Activated CD4-positive, alpha-beta T cell treated with anti-CD3 and anti-CD28 coated beads, Interleukin-2, Interleukin-4, amounts not matched to agents 100 ng/mL and 50 ng/mL, durations not matched to agents 16 hours and 8 hours (primary cell): ENCODE results near the gene PTMS.
A peak's percentile ranks its signal among the peaks of the same experiment; 100 is the strongest.

Experiments used
- DNase-seq: peaks from one replicate; pipeline ENCODE4 v3.0.0-alpha.2; 2020; ENCODE audit warnings: low spot score

Gene PTMS

GRCh38 chr12:6788972-6789924, 23.1 kb downstream of the PTMS start, which contains the start of gene CD4:
Gene CD4 (plus strand): TSS chr12:6789528. CDS start chr12:6800139, 10,611 bp downstream.
- peak; percentile 93 for DNase-seq

DNA sequence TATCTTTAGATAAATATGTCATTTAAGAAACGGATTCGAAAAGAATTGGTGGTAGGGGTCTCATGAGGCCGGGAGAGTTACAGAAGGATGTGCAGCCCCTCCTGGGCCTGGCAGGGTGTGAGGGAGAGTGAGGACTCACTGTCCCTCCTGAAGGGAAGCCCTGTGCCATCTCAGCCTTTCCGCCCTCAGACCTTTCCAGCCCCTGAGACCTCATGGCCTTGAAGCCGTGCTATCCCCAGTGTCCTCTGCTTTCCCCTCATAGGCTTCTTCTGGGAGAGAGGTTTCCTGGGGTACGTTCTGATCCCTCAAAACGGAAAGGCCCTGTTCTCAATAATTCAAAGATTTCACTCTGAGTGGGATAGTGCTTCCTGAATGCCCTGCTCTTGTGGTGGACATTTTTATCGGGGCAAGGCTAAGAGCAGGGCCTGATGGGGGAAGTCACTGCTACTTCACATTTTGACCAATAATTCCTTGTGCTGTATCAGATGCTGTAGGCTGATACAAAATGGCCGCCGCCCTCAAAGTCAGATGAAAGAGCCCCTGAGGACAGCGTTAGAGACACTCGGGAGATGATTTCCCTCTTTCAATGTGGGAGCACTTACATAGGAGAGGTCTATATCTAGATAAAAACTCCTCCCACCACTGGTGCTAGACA, 24.5 kb downstream of the PTMS start:
- peak; percentile 67 for DNase-seq

GRCh38 chr12:6791931-6792520, 25.9 kb downstream of the PTMS start:
- no peak for DNase-seq

GRCh38 chr12:6792522-6793201, 26.5 kb downstream of the PTMS start:
- DNase-seq: peak; percentile 52

GRCh38 chr12:6795088-6795487, 28.9 kb downstream of the PTMS start:
- DNase-seq: no peak

DNA sequence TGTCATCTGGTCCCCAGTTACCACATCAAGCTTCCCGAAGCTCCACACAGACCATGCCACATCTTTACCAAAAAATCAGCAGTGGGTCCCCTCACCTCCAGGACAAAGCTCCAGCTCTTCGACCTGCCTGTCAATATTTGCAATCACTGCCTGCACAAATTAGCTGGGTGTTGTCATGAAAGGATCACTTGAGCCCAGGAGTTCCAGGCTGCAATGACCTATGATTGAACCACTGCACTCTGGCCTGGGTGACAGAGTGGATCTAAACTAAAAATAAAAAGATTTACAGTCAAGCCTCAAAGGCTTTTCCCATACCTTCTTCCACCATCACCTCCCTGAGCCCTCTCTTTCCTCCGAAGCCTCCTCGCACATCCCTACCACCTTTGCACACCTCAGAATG, 30.4 kb downstream of the PTMS start:
- no peak for DNase-seq

GRCh38 chr12:6799147-6799546, 33.0 kb downstream of the PTMS start:
- no peak for DNase-seq

DNA sequence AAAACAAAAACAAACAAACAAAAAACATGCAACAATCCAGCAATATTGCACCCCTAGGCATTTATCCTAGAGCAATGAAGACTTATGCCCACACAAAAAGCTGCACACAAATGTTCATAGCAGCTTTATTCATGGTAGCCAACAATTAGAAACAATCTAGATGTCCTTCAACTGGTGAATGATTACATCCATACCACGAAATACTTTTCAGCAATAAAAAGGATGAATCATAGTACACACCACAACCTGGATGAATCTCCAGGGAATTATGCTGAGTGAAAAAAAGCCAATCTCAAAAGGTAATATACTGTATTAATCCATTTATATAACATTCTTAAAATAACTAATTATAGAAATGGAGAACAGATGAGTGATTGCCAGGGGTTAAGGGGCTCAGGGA, 41.0 kb downstream of the PTMS start:
- DNase-seq: no peak

DNA sequence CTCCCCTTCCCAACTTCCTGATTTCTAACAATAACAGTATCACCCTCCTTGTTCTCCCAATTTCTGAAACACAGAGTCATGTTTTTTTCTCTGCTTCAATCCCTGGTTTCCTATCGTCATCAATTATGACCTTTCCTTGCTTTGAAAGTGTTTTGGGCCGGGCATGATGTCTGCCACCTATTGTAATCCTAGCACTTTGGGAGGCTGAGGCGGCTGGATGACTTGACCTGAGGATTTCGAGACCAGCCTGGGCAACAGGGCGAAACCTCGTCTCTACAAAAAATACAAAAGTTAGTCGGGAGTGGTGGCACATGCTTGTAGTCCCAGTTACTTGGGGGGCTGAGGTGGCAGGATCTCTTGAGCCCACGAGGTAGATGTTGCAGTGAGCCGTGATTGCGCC, 42.9 kb downstream of the PTMS start:
- no peak for DNase-seq

DNA sequence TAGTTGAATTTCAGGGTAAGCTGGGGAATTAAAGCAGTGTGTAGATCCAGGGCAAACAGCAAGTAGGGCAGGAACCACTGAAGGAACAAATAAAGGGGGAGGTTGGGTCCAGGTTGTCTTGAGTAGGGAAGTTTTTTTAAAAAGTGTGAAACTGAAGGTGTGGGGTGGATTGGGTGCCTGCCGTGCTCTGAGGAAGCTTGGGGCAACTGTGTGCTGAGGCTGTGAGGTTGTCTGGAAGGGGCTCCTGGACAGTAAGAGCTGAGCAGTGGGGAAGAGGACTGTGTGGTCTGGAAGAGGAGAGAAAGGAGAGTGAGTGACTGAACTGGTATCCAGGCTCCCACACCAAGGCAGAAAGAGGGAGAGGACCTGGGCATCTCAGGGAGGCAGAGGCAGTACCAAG, 44.6 kb downstream of the PTMS start:
- DNase-seq: no peak

DNA sequence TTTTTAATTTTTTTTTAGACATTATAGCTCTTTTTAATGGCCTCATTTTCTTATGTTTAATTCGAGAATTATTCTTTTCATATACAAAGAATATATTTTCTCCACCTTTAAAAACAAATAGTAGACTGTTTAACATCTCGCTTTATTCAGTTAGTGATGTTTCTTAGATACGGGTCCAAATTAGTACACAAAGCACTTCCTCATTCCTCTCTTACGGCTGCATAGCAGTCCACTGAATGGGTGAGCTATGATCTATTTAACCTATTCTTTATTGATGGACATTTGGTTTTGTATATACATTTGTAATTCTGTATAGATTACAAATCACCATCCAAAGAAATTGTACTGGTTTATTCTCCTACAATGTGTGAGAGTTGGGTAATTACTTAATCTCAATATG, 47.2 kb downstream of the PTMS start:
- DNase-seq: no peak

GRCh38 chr12:6816598-6816997, 50.4 kb downstream of the PTMS start:
- no peak for DNase-seq

DNA sequence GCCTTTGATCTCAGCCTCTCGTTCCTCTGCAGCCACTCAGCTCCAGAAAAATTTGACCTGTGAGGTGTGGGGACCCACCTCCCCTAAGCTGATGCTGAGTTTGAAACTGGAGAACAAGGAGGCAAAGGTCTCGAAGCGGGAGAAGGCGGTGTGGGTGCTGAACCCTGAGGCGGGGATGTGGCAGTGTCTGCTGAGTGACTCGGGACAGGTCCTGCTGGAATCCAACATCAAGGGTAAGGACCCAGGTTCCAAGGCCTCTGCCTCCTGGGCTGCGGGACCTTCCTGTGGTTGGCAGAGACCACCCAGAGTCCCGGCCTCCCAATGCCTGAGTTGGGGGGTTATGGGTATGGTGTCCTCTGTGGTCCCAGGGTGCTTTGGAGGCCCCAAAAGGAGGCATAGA, 50.9 kb downstream of the PTMS start:
- DNase-seq: no peak

DNA sequence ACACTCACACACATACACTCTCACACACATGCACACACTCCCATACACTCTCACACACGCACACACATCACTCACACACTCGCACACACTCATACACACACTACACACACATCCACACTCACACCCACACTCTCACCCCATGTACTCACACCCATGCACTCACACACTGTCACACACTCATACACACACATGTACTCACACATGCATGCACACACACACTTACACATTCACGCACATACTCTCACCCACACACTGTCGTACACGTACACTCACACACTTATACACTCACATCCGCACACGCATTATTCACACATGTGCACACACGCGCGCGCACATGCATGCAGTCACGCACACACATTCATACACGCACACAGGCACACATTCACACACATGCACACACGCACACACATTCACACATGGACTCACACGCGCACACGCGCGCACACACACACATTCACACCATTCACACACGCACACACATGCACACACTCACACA, 51.5 kb downstream of the PTMS start:
- no peak for DNase-seq

- DNase-seq: no peak
These were observed 52.1 kb downstream of the PTMS start for GRCh38 chr12:6818222-6818621.

DNA sequence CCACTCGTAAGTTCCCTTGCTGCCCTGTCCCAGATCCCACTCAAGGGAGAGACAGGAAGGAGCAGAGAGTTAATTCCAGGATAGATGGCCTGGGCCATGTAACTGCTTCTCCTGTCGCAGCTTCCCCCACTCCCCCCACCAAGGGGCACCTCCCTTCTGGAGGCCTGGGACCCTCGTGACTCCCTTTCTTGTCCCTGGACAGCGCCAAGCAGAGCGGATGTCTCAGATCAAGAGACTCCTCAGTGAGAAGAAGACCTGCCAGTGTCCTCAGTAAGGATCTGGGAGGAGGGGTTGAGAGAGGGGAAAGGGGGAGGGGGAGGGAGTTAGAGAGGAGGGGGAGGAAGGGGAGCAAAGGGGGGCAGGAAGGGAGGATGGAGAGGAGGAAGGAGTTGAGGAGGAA, 52.5 kb downstream of the PTMS start:
- no peak for DNase-seq

DNA sequence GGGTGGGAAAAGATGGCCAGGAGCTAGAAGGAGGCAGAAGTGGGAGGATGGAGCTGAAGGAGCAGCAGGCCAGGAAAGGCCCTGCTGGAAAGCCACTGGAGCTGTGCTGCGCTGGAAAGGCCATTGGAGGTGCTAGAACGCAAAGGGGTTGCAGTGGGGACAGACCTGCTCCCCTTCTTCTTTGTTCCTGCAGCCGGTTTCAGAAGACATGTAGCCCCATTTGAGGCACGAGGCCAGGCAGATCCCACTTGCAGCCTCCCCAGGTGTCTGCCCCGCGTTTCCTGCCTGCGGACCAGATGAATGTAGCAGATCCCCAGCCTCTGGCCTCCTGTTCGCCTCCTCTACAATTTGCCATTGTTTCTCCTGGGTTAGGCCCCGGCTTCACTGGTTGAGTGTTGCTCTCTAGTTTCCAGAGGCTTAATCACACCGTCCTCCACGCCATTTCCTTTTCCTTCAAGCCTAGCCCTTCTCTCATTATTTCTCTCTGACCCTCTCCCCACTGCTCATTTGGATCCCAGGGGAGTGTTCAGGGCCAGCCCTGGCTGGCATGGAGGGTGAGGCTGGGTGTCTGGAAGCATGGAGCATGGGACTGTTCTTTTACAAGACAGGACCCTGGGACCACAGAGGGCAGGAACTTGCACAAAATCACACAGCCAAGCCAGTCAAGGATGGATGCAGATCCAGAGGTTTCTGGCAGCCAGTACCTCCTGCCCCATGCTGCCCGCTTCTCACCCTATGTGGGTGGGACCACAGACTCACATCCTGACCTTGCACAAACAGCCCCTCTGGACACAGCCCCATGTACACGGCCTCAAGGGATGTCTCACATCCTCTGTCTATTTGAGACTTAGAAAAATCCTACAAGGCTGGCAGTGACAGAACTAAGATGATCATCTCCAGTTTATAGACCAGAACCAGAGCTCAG, 53.2 kb downstream of the PTMS start:
- no peak for DNase-seq

DNA sequence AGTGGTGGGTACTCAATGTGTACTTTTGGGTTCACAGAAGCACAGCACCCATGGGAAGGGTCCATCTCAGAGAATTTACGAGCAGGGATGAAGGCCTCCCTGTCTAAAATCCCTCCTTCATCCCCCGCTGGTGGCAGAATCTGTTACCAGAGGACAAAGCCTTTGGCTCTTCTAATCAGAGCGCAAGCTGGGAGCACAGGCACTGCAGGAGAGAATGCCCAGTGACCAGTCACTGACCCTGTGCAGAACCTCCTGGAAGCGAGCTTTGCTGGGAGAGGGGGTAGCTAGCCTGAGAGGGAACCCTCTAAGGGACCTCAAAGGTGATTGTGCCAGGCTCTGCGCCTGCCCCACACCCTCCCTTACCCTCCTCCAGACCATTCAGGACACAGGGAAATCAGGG, 54.0 kb downstream of the PTMS start:
- no peak for DNase-seq
